Parathyroid adenoma (tissue), 2 donors: Measurements from ENCODE around the gene BRAF.

Experiments
- H2AFZ ChIP-seq: fragments of 300-600 bp; sonication (generic); one replicate; pipeline ENCODE4 v1.7.0; 2017; ENCODE audit warnings: antibody characterized with exemption, mild to moderate bottlenecking
- H3K27ac ChIP-seq: fragments of 300-600 bp; sonication (generic); one replicate; pipeline ENCODE4 v1.7.0; 2017
- H3K27me3 ChIP-seq: fragments of 300-600 bp; sonication (generic); one replicate; pipeline ENCODE4 v1.7.0; 2017; ENCODE audit warnings: low read length; ENCODE audit not compliant: control insufficient read depth, insufficient read depth
- H3K36me3 ChIP-seq: fragments of 300-600 bp; sonication (generic); one replicate; pipeline ENCODE4 v1.7.0; 2017; ENCODE audit warnings: low read length; ENCODE audit not compliant: control insufficient read depth, insufficient read depth
- H3K4me1 ChIP-seq: fragments of 300-600 bp; sonication (generic); one replicate; pipeline ENCODE4 v1.7.0; 2017; ENCODE audit warnings: control low read depth
- H3K4me2 ChIP-seq: fragments of 300-600 bp; sonication (generic); one replicate; pipeline ENCODE4 v1.7.0; 2017; ENCODE audit warnings: low read length
- H3K4me3 ChIP-seq: fragments of 300-600 bp; sonication (generic); one replicate; pipeline ENCODE4 v1.7.0; 2017; ENCODE audit warnings: low read depth, low read length
- H3K79me2 ChIP-seq: fragments of 300-600 bp; sonication (generic); one replicate; pipeline ENCODE4 v1.7.0; 2017; ENCODE audit warnings: control low read depth
- H3K9ac ChIP-seq: fragments of 300-600 bp; sonication (generic); one replicate; pipeline ENCODE4 v1.7.0; 2017; ENCODE audit warnings: mild to moderate bottlenecking
- H3K9me3 ChIP-seq: fragments of 300-600 bp; sonication (generic); one replicate; pipeline ENCODE4 v1.7.0; 2017; ENCODE audit warnings: low read length; ENCODE audit not compliant: control insufficient read depth
- TF ChIP-seq, protein P1 (sequence below): fragments of 300-600 bp; sonication (generic); IDR thresholded peaks from one replicate; pipeline ENCODE4 v1.7.0; 2017; ENCODE audit warnings: antibody characterized with exemption, mild to moderate bottlenecking
- donor health status: primary hyperparathyroidism.

BRAF gene

DNA sequence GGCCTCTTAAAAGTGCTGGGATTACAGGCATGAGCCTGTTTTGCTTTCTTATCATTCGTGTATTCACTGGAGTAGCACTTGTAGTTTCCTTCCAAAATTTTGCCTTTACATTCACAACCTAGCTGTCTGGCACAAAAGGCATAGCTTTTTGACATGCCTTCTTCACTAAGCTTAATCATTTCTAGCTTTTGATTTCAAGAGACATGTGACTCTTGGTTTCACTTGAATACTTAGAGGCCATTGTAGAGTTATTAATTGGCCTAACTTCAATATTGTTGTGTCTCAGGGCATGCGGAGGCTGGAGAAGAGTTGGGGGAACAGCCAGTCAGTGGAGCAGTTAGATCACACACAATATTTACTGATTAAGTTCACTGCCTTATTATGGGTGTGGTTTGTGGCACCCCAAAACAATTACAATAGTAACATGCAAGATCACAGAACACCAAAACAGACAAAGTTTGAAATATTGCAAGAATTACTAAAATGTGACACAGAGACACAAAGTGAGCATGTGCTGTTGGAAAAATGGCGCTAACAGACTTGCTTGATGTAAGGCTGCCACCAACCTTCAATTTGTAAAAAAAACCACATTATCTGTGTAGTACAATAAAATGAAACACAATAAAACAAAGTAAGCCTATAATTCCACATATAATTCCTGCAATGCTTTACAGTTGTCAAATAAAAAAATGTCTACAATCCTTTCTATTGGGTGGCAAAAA is 43.1 kb downstream of the BRAF start:
- no peak overlapping the region for H3K4me3 ChIP-seq
- peaks cover 38% of the 10 kb centered on the region for H3K79me2 ChIP-seq
- H3K27ac ChIP-seq = no peak overlapping the region
- H3K36me3 ChIP-seq = no peaks in the 10 kb centered on the region
- no peak overlapping the region for H2AFZ ChIP-seq
- no peak overlapping the region for H3K4me2 ChIP-seq
- no peaks in the 10 kb centered on the region for H3K27me3 ChIP-seq
- TF ChIP-seq, protein P1, sequence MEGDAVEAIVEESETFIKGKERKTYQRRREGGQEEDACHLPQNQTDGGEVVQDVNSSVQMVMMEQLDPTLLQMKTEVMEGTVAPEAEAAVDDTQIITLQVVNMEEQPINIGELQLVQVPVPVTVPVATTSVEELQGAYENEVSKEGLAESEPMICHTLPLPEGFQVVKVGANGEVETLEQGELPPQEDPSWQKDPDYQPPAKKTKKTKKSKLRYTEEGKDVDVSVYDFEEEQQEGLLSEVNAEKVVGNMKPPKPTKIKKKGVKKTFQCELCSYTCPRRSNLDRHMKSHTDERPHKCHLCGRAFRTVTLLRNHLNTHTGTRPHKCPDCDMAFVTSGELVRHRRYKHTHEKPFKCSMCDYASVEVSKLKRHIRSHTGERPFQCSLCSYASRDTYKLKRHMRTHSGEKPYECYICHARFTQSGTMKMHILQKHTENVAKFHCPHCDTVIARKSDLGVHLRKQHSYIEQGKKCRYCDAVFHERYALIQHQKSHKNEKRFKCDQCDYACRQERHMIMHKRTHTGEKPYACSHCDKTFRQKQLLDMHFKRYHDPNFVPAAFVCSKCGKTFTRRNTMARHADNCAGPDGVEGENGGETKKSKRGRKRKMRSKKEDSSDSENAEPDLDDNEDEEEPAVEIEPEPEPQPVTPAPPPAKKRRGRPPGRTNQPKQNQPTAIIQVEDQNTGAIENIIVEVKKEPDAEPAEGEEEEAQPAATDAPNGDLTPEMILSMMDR = no peak
- H3K9me3 ChIP-seq = no peaks in the 10 kb centered on the region
- no peaks in the 10 kb centered on the region for H3K4me1 ChIP-seq
- H3K9ac ChIP-seq = no peak overlapping the region

DNA sequence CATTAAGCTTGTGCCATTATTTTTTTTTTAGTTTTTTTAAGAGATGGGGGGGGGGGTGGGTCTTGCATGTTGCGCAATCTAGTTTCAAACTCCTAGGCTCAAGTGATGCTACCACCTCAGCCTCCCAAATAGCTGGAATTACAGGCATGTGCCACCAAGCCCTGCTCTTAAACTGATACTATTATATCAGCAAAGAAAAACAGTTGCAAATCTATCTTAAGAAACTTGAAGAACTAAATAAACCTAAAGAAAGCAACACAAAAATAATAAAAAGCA is 47.5 kb downstream of the BRAF start:
- Histone ChIP-seq H3K27ac (no peak overlapping the region), H3K4me3 (no peak overlapping the region), H2AFZ (no peak overlapping the region), H3K36me3 (no peaks in the 10 kb centered on the region), H3K4me1 (no peaks in the 10 kb centered on the region), H3K9me3 (no peaks in the 10 kb centered on the region), H3K27me3 (no peaks in the 10 kb centered on the region), H3K9ac (no peak overlapping the region), H3K4me2 (no peak overlapping the region), H3K79me2 (peaks cover 36% of the 10 kb centered on the region)
- TF ChIP-seq, protein P1 = no peak

DNA sequence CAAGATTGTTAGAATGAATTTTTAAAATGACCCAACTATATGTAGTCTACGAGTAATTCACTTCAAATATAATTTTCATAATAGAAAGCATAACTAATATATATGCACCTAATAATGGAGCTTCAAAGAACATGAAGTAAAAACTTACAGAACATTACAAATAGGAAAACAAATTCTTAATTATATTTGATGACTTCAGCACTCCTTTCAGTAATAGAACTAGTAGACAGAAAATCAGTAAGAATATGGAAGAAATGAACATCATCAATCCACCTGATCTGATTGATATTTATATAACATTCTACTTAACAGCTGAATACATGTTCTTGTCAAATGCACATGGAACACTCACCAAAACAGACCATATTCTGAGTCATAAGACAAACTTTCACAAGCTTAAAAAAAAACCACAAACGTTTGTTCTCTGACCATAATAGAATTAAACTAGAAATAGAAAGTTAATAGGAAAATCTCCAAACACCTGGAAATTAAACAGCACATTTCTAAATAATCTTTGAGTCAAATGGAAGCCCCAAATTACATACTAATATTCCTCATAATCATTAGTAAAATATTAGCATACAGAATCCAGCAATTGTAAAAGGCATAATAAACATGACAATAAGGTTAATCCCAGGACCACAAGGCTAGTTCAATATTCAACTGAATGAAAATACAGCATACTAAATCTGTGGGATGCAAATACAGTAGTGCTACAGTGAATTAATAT is 48.0 kb downstream of the BRAF start:
- H3K36me3 ChIP-seq = no peaks in the 10 kb centered on the region
- no peak overlapping the region for H3K9ac ChIP-seq
- TF ChIP-seq, protein P1 = no peak

DNA sequence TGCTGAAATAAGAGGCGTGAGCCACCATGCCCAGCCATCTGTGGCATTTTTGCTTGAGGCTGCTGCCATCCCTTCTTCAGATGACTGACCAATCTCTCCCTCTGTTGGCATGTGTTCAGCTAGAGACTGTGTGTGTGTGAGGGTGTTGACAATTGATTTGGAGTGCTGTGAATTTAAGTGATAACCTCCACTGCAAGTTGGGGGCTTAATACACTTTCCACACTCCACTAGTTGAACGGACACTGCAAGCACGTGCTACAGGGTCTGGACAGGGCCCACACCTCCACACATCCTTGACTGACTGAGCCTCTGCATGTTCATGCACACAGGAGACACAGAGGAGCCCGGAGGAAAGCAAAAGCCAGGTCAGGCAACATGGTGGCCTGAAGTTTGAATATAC is 51.3 kb downstream of the BRAF start:
- Histone ChIP-seq H3K27me3 (no peaks in the 10 kb centered on the region), H3K79me2 (peaks cover 50% of the 10 kb centered on the region), H3K9ac (no peak overlapping the region), H3K36me3 (no peaks in the 10 kb centered on the region), H3K9me3 (no peaks in the 10 kb centered on the region), H2AFZ (no peak overlapping the region), H3K4me1 (peaks cover 5% of the 10 kb centered on the region), H3K27ac (no peak overlapping the region), H3K4me2 (no peak overlapping the region), H3K4me3 (no peak overlapping the region)
- TF ChIP-seq, protein P1 = no peak

More for the DNA sequence above, 48.0 kb downstream of the BRAF start:
- Histone ChIP-seq H3K9me3 (no peaks in the 10 kb centered on the region), H3K27ac (no peak overlapping the region), H2AFZ (no peak overlapping the region), H3K4me2 (no peak overlapping the region), H3K4me1 (no peaks in the 10 kb centered on the region), H3K27me3 (no peaks in the 10 kb centered on the region), H3K79me2 (peaks cover 40% of the 10 kb centered on the region), H3K4me3 (no peak overlapping the region)

DNA sequence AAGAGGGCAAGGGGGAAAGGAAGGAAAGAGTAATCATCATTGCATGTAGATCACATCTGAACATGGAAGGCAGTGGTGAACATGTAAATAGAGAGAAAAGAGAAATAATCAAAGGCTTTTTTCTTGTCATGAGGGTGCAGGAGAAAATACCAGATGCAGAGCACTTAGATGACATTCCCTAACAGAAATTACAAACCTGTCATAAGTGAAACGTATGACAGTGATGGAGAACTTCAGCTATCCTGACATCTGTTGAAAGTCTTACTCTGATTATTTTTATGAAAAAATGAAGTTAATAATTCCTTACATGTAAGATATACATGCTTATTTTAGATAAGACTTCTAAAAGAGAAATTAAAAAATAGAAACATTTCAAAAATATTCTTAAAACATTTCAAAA is 54.7 kb downstream of the BRAF start:
- TF ChIP-seq, protein P1 = no peak
- no peak overlapping the region for H3K27ac ChIP-seq
- H2AFZ ChIP-seq = no peak overlapping the region
- H3K9me3 ChIP-seq = no peaks in the 10 kb centered on the region
- H3K4me1 ChIP-seq = peaks cover 5% of the 10 kb centered on the region
- no peaks in the 10 kb centered on the region for H3K36me3 ChIP-seq
- no peak overlapping the region for H3K4me3 ChIP-seq
- H3K79me2 ChIP-seq = peaks cover 57% of the 10 kb centered on the region
- H3K27me3 ChIP-seq = no peaks in the 10 kb centered on the region
- H3K4me2 ChIP-seq = no peak overlapping the region
- no peak overlapping the region for H3K9ac ChIP-seq
